HUDEP-2 (cell line): ENCODE results near the gene MEGF6.
"Not testable (repeated sequence)": the region's sequence is repeated elsewhere in the genome, so short reads cannot be mapped to it uniquely, and the experiment has no call there.

ENCODE experiments used
- DNase-seq, 76 experiments: peaks; one replicate each; lab custom pipeline; 2025; ENCODE audit not compliant: unreplicated experiment in 76 of 76; lab: John Stamatoyannopoulos, UW

The MEGF6 gene

GRCh38 chr1:3629561-3630160 lies 18.4 kb upstream of the MEGF6 start:
- DNase-seq: no peak

GRCh38 chr1:3628445-3628844 lies 17.1 kb upstream of the MEGF6 start:
- DNase-seq: no peak

GRCh38 chr1:3627515-3628253 lies 16.4 kb upstream of the MEGF6 start:
- no peak for DNase-seq

DNA sequence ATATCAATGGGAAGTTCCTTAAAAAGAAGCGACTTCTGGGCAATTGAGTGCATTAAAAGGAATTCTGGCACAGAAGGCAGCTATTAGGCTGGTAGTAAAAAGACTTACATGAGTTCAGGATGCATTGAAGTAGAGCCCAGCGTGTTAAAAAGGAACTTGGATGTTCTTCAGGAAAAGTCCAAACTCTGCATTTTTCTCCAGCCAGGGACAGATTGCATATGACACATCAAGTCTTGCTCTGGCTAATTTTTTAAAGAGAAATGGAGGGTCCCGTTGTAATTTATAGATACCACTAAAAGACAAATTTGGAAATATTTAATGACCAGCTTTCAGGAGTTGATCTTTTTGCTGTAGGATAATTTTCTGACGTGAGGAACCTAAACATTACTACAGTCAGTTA lies 14.7 kb upstream of the MEGF6 start:
- no peak for DNase-seq

DNA sequence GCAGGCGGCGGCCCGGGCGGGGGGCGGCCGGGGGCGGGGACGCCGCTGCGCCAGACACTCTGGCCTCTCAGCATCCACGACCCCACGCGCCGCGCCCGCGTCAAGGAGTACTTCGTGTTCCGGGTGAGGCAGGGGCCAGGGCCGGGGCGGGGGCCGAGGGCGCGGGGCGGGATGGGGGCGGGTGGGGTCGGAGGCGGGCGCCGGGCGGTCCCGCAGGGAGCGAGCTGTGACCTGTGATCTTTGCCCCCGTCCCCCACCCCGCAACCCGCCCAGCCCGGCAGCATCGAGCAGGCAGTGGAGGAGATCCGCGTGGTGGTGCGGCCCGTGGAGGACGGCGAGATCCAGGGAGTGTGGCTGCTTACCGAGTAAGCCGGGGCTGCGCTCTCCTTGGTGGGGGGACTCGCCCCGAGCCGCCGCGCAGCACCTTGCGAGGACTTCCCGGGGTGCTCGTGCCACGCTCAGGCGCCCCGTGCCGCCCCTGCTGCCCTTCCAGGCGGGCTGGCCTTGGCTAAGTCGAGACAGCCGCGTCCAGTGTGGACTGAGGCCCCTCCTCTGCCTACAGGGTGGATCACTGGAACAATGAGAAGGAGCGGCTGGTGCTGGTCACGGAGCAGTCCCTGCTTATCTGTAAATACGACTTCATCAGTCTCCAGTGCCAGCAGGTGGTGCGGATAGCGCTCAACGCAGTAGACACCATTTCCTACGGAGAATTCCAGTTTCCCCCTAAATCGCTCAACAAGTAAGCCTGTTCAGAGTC lies 14.0 kb upstream of the MEGF6 start:
- peak in 71 of 76 experiments; percentile 13 to 79 (median 52) for DNase-seq

GRCh38 chr1:3624200-3625136 lies 13.2 kb upstream of the MEGF6 start, which contains the start of gene TPRG1L:
Gene TPRG1L, plus strand, starts transcription at chr1:3625015. Its CDS starts 58 bp downstream, at chr1:3625073.
- DNase-seq: peak in 75 of 76 experiments; percentile 41 to 98 (median 95)

DNA sequence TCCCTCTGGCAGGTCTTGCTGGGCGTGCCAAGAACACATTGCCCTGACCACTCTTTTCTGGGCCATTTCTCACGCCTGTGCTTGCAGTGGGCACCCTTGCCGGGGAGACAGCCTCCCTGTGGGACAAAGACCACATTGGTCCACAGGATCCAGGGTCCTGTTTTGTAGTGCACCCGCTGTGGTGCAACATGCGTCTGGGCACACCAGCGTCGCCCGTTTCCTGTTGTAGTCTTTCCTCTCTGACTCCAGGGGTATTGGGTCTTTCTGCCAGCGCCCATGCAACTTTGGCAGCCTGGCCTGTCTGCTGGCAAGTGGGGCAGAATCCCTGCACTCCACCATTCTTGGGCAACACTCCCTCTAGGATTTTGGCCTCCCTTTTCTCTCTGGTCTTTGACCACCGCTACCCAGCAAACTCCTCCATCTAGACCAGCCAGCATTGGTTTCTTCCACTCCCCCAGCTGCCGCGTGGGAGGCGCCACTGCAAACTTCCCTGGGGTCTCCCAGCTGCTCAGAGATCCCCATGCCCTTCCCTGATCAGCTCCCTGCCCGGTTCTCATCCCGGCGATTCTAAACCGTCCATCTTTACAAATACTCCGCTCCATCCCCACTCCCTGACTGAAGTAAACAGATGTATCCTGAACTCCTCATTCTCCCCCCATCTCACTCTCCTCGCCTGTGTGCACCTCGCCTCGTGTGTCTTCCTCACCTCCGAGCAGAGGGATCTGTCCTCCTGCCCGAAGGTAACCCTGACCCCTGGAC lies 12.3 kb upstream of the MEGF6 start:
- DNase-seq: no peak

- DNase-seq: not testable (repeated sequence)
Measured at GRCh38 chr1:3622102-3622501, 10.8 kb upstream of the MEGF6 start.

DNA sequence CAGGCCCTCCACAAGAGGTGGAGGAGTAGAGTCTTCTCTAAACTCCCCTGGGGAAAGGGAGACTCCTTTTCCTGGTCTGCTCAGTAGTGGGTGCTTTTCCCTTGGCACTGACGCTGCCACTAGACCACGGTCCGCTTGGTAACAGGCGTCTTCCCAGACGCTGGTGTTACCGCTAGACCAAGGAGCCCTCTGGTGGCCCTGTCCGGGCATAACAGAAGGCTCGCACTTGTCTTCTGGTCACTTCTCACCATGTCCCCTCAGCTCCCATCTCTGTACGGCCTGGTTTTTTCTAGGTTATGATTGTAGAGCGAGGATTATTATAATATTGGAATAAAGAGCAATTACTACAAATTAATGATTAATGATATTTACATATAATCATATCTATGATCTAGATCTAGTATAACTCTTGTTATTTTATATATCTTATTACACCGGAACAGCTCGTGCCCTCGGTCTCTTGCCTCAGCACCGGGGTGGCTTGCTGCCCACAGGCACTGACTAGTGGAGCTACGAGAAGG lies 9.9 kb upstream of the MEGF6 start:
- peak in 2 of 76 experiments; percentile 6 to 9 for DNase-seq

- no peak for DNase-seq
Measured at GRCh38 chr1:3620708-3621107, 9.4 kb upstream of the MEGF6 start.

- peak in 62 of 76 experiments; percentile 1 to 72 (median 42) for DNase-seq
Measured at GRCh38 chr1:3618881-3619671, 7.8 kb upstream of the MEGF6 start.

- no peak for DNase-seq
Measured at GRCh38 chr1:3618531-3618880, 7.2 kb upstream of the MEGF6 start.

DNA sequence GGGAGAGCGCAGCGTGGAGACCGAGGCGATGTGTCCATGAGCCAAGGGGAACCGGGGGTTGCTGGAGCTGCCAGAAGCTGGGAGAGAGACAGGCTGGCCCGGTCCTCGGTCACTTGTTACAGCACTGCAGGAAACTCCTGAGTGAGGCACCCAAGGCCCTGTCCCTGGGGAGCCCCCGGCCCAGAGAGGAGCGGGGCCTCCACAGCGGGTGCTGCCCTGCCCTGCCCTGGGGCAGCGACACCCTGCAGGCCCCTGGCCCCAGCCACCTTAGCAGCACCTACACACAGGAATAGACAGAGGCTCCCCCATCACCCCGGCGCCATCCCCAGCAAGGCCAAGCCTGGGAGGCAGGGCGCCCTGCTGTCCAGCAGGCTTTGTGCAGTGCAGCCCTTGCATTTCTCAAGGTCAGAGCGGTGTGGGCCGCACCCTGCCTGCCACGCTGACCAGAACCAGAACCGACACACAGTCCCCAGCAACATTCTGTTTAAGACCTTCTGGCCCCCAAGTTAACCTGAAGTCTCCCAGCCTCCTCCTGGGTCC lies 6.6 kb upstream of the MEGF6 start:
- DNase-seq: no peak

- no peak for DNase-seq
Measured at GRCh38 chr1:3616861-3617260, 5.6 kb upstream of the MEGF6 start.

DNA sequence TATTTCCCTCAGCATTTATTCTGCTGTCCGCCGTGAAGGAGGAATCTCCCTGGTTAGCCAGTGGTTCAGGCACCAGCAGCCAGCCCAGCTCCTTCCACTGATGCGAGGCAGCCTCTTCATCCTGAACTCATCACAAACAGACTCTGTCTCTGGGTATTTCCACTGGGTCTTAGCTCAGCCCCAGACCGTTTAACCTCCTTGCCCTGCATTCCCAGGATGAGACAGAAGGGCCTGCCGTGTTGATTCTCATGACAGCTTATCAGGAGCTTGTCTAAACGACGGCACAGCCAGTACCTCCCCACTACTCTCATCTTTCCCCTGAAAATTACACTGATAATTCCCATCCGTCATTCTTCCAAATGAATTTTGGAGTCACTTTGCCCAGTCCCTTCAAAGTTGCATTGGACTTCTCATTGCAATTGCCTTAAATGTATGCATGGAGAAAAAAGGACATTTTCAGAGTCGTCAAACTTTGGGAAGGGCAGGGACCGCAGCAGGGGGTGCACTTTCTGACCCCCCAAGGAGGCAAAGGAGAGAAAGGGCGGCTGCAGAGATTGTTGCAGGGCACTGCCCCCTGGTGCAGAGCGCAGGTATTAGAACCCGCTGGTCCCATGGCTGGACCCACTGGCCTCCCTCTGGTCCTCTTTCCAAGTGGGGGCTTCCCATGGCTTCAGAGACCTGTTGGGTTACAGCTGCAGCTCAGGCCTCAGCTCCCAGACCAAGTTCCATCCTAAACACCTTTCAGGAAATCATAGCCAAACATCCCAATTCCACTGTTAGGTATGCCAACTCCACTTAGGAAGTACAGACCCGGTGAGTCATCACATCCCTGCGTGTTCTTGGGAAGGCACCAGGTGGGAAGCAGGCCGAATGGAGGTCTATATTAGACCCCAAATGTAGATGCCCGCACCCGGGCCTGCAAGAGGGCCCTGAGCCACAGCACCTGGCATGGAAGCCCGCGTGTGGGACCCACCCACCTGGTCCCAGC lies 3.7 kb upstream of the MEGF6 start:
- DNase-seq: peak in 4 of 76 experiments; percentile 3 to 11 (median 9)

DNA sequence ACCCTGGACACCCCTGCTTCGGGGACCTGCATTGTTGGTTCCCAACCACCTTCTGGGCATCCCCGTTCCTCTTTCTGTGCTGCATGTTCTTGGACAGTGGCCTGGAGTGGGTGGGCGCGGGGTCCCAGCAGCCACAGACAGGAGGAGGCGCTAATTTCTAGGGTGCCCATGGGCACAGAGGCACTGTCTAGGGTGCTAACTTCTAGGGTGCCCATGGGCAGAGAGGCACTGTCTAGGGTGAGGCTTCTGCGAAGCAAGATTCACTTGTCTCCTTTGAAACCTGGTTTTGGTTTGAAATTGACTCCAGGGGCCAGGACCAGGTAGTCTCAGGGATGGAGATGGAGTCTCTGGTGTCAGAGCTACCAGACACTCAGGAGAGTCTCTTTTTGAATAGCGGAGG lies 815 bp upstream of the MEGF6 start:
- DNase-seq: peak in 1 of 76 experiments; percentile 1

DNA sequence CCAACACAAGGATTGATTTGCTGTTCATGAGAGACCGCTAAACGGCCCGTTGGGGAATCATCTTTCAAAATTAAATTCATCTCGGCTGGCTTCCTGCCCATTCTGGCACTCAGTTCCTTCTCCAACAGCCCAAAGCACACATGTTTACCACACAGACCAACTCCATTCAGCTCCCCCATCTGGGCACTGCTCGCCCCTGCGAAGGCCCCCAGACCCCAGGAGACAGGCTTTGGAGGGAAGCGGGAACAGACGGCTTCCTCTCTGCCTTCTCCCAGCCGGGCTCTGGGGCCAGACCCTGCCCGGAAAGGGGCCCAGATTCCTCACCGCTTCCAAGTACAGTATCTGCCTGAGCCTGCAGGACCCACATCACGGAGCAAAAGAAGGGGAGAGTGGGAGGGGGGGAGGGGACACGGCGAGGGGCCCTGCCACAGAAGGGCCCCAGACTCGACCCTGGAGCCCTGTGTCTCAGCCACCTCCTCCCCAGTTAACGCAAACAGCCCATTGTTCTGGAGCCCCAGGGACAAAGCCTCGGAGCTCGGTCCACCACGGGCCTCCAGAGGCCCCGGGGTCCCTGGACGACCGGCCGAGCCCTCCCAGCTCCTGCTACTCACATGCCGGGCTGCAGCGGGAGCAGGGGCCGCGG lies 660 bp downstream of the MEGF6 start:
- DNase-seq: no peak
